Tibial nerve (tissue), 4 donors: ENCODE measurements around the gene IFITM5. TPM values are rescaled to one million over a fixed set of nuclear protein-coding genes. Genes with fewer than 3 reads are reported as not detected.

ENCODE experiments used
- DNase-seq, 2 donors: peaks; one replicate each; pipeline ENCODE4 v3.0.0-alpha.2; 2019; ENCODE audit warnings: low spot score in 2 of 2
- H3K27ac ChIP-seq, 4 donors: fragments of 200-600 bp; sonication (generic) in 3 of 4; one replicate each; pipeline ENCODE4 v1.5.1; 2017 to 2019; ENCODE audit warnings: mild to moderate bottlenecking in 1 of 4
- H3K27me3 ChIP-seq, 2 donors: fragments of 200-600 bp; sonication (generic) in 1 of 2; one replicate each; pipeline versions ENCODE4 v1.5.1 to v1.6.0; 2017 to 2019
- H3K36me3 ChIP-seq, 3 donors: fragments of 200-600 bp; sonication (generic); one replicate each; pipeline ENCODE4 v1.5.1; 2018 to 2019
- H3K4me1 ChIP-seq, 4 donors: fragments of 200-600 bp; sonication (generic) in 3 of 4; one replicate each; pipeline ENCODE4 v1.5.1; 2017 to 2019
- H3K4me3 ChIP-seq, 4 donors: fragments of 200-600 bp; sonication (generic) in 3 of 4; one replicate each; pipeline ENCODE4 v1.5.1; 2017 to 2019; ENCODE audit warnings: mild to moderate bottlenecking in 1 of 4, moderate library complexity in 1 of 4
- H3K9me3 ChIP-seq, 4 donors: fragments of 200-600 bp; sonication (generic) in 3 of 4; one replicate each; pipeline ENCODE4 v1.5.1; 2017 to 2019
- CTCF ChIP-seq, 5 experiments: fragments of 200-600 bp in 3 of 5; fragments of 450-650 bp in 2 of 5; sonication (generic) in 3 of 5; IDR thresholded peaks; one replicate each; pipeline ENCODE4 v1.5.1; 2016 to 2019; ENCODE audit warnings: antibody characterized with exemption in 5 of 5, mild to moderate bottlenecking in 3 of 5, moderate library complexity in 2 of 5
- EP300 ChIP-seq, 2 donors: sonication (generic); formaldehyde crosslinking; IDR thresholded peaks; one replicate each; pipeline ENCODE4 v1.6.1; 2017; ENCODE audit warnings: antibody characterized with exemption in 2 of 2, mild to moderate bottlenecking in 1 of 2
- POLR2A ChIP-seq, 2 donors: fragments of 450-650 bp; IDR thresholded peaks; one replicate each; pipeline ENCODE4 v1.6.1; 2017; ENCODE audit warnings: antibody characterized with exemption in 2 of 2, mild to moderate bottlenecking in 2 of 2, moderate library complexity in 2 of 2
- WGBS, 2 donors: methylation state at CpG; one replicate each; pipeline ENCODE4 v1.1.5; 2018; 5-methylcytosine and 5-hydroxymethylcytosine counted together
- total RNA-seq, 4 donors: library from RNA; depleted of rRNA; stranded (reverse); fragments of >200 nt; gene quantifications; one replicate each; pipeline ENCODE4 v1.1.0, GENCODE V29; 2016

Gene IFITM5
- total RNA-seq, 4 donors from 2014 or later: not detected

GRCh38 chr11:296171-297050 is 2.9 kb downstream of the IFITM5 start:
- no peak for DNase-seq
- peaks cover 0 to 40% (median 6%) of the 10 kb centered on the region in 4 donors for H3K4me1 ChIP-seq
- H3K27ac ChIP-seq: peak overlapping the region in 3 of 4 donors; percentile 73 to 83 (median 76)
- no peak overlapping the region for H3K4me3 ChIP-seq
- WGBS, 2 donors: 60 to 76% methylated on average over 22 to 31 of the region's 35 CpGs
- no peaks in the 10 kb centered on the region for H3K9me3 ChIP-seq
- TF ChIP-seq POLR2A (IDR thresholded peaks at IDR 0.05) (no peak), CTCF (IDR thresholded peaks at IDR 0.05) (no peak), EP300 (IDR thresholded peaks at IDR 0.05) (no peak)
- H3K27me3 ChIP-seq: peaks cover 0 to 24% of the 10 kb centered on the region in 2 donors
- peaks cover 0 to 47% (median 0%) of the 10 kb centered on the region in 3 donors for H3K36me3 ChIP-seq

DNA sequence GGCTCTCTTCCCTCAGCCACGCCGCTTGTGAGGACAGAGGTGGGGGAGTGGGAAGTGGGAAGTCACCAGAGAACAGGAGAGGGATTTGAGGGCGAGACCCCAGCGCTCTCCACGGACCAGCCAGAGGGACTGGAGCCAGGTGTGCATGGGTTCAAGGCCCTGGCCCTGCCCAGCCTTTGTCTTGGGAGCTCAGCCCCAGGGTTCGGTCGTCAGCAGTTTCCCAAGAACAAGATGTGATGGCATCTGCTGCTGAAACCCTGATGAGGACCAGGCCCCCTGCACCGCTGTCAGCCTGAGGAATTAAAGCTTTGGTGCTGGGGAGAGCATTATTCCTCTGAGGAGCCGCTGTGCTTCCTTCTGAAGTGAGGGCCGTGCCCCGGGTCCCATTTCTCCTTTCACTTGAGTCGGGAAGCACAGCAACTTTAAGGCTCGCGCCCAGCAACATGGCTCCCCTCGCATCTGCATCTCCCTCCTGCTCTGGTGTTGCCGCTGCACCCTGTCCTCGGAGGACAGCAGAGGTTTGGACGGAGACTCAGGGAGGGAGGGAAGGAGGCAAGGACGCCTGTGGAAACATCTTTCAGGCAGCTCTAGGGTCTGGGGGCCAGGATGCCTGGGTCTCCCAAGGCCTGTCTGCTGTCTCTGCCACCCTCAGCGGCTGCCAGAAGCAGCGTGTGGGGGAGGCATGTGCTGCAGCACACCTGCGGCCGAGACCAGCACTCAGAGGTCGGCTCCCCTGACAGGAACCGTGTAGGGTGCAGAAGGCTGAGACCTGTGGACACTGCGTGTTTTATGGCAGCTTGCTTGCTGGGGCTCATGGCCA is 3.8 kb downstream of the IFITM5 start:
- no peak overlapping the region for H3K27ac ChIP-seq
- H3K9me3 ChIP-seq: no peaks in the 10 kb centered on the region
- DNase-seq: no peak
- H3K36me3 ChIP-seq: peaks cover 0 to 49% (median 0%) of the 10 kb centered on the region in 3 donors
- peaks cover 0 to 40% (median 6%) of the 10 kb centered on the region in 4 donors for H3K4me1 ChIP-seq
- TF ChIP-seq CTCF (IDR thresholded peaks at IDR 0.05): no peak
- TF ChIP-seq EP300 (IDR thresholded peaks at IDR 0.05): no peak
- TF ChIP-seq POLR2A (IDR thresholded peaks at IDR 0.05): no peak
- WGBS, 2 donors: 75 to 84% methylated on average over 26 of the region's 26 CpGs
- H3K27me3 ChIP-seq: peaks cover 0 to 20% of the 10 kb centered on the region in 2 donors
- no peak overlapping the region for H3K4me3 ChIP-seq

DNA sequence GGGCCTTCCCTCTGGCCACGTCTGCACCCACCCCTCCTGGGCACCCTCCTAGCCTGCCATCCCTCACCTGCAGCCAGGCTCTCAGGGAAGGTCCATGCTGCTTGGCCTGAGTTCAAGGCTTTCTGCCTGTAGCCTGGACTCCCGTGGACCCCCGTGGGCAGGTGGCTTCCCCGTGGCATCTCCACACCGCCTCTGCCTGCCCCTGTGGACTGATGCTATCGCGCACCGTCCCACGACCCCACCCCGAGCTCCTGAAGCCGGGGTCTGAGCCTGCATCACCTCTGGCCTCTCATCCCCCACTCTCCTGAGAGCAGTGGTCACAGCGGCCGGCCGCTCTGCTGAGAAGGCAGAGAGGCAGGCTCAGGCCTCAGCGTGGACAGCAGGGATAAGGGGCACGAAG is 4.5 kb downstream of the IFITM5 start:
- no peak for DNase-seq
- H3K4me1 ChIP-seq: peaks cover 0 to 37% (median 9%) of the 10 kb centered on the region in 4 donors
- WGBS, 2 donors: 89 to 91% methylated on average over 16 of the region's 16 CpGs

DNA sequence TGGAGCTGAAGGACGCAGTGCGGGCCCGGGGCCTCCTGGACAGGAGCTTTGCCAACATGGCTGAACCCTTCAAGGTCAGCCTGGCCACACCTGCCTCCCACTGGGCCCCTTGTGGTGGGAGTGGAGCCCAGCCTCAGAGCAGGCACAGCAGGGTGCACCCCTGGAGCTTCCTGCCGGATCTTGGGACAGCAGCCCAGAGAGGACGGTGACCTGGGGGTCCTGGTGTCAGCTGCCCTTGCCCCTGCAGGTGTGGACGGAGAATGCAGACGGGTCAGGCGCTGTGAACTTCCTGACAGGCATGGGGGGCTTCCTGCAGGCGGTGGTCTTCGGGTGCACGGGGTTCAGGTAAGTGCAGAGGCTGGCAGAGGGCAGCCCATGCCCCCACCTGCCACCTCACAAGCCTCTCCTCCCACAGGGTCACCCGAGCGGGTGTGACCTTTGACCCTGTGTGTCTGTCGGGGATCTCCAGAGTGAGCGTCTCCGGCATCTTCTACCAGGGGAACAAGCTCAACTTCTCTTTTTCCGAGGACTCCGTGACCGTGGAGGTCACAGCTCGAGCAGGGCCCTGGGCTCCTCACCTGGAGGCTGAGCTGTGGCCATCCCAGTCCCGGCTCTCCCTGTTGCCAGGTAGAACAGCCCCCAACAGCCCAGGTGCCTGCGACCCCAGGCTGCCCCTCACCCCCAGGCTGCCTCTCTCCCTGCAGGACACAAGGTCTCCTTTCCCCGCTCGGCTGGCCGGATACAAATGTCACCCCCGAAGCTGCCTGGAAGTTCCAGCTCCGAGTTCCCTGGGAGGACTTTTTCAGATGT is 5.3 kb downstream of the IFITM5 start:
- no peak for TF ChIP-seq POLR2A (IDR thresholded peaks at IDR 0.05)
- no peak for TF ChIP-seq EP300 (IDR thresholded peaks at IDR 0.05)
- TF ChIP-seq CTCF (IDR thresholded peaks at IDR 0.05): no peak
- no peak for DNase-seq
- Histone ChIP-seq H3K27me3 (peaks cover 0 to 5% of the 10 kb centered on the region in 2 donors), H3K36me3 (peaks cover 0 to 49% (median 0%) of the 10 kb centered on the region in 3 donors), H3K27ac (no peak overlapping the region), H3K4me3 (no peak overlapping the region), H3K9me3 (no peaks in the 10 kb centered on the region), H3K4me1 (peaks cover 0 to 37% (median 14%) of the 10 kb centered on the region in 4 donors)
- 78 to 83% methylated on average over 16 to 27 of the region's 27 CpGs for WGBS, 2 donors

More for the DNA sequence above, 4.5 kb downstream of the IFITM5 start:
- peaks cover 0 to 49% (median 0%) of the 10 kb centered on the region in 3 donors for H3K36me3 ChIP-seq
- no peak overlapping the region for H3K27ac ChIP-seq
- no peaks in the 10 kb centered on the region for H3K9me3 ChIP-seq
- TF ChIP-seq EP300 (IDR thresholded peaks at IDR 0.05) (no peak), POLR2A (IDR thresholded peaks at IDR 0.05) (no peak), CTCF (IDR thresholded peaks at IDR 0.05) (no peak)
- no peak overlapping the region for H3K4me3 ChIP-seq
- peaks cover 0 to 13% of the 10 kb centered on the region in 2 donors for H3K27me3 ChIP-seq
